ENCODE data around the gene DIP2C.

The DIP2C gene

GRCh38 chr10:536371-536925 lies 153.0 kb downstream of the DIP2C start:
- TF ChIP-seq, protein P1, sequence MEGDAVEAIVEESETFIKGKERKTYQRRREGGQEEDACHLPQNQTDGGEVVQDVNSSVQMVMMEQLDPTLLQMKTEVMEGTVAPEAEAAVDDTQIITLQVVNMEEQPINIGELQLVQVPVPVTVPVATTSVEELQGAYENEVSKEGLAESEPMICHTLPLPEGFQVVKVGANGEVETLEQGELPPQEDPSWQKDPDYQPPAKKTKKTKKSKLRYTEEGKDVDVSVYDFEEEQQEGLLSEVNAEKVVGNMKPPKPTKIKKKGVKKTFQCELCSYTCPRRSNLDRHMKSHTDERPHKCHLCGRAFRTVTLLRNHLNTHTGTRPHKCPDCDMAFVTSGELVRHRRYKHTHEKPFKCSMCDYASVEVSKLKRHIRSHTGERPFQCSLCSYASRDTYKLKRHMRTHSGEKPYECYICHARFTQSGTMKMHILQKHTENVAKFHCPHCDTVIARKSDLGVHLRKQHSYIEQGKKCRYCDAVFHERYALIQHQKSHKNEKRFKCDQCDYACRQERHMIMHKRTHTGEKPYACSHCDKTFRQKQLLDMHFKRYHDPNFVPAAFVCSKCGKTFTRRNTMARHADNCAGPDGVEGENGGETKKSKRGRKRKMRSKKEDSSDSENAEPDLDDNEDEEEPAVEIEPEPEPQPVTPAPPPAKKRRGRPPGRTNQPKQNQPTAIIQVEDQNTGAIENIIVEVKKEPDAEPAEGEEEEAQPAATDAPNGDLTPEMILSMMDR (IDR thresholded peaks at IDR 0.05), result no peak

GRCh38 chr10:535952-536351 lies 153.5 kb downstream of the DIP2C start:
- TF ChIP-seq, protein P1 (IDR thresholded peaks at IDR 0.05), result no peak

DNA sequence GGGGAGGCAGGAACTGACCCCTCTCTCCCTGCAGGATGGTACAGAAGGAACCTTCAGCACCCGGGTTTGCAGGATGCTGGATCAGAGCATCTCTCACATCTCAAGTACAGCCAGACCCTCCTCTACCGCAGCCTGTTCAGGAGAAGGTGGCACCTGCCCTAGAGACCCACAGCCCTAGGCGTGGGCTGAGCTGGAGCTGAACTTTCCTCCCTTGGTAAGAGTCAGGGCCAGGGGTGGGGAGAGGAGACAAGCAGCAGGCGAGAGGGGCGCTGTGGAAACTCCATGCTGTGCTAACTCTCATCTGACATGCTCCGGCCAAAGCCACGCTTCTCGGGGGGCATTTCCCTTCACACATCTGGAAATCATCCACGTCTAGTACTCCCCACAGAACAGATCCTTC lies 154.4 kb downstream of the DIP2C start:
- TF ChIP-seq, protein P1 (IDR thresholded peaks at IDR 0.05), result no peak

DNA sequence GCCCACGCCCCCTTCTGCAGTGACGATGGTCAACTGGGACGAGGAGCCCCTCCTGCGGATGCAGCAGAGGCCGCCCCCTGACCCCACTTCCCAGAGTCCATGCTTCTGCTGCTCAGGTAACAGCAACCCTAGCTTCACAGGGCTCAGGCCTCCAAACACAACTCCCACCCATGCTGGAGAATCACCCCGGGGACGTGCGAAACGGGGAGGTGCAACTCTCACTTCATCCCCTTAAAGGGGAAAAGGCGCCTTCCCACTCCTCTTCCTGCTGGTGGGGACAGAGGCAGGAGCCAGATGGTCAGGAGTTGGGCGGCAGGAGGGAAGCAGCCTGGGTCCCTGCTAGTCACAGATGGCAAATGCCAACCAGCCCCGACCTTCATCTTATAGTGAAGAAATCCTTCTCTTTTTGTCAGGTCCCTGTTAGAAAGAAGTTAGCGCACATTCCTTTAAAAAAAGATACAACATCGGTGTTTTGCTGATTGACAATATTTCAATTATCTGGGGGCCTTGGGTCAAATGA lies 155.4 kb downstream of the DIP2C start:
- TF ChIP-seq, protein P1 (IDR thresholded peaks at IDR 0.05), result no peak

- TF ChIP-seq, protein P1 (IDR thresholded peaks at IDR 0.05), result no peak
These were observed 155.9 kb downstream of the DIP2C start for GRCh38 chr10:533611-534010.

- TF ChIP-seq, protein P1 (IDR thresholded peaks at IDR 0.05), result no peak
These were observed 156.3 kb downstream of the DIP2C start for GRCh38 chr10:533186-533585.

- TF ChIP-seq, protein P1 (IDR thresholded peaks at IDR 0.05), result no peak
These were observed 157.9 kb downstream of the DIP2C start for GRCh38 chr10:531541-531940.

GRCh38 chr10:530717-531116 lies 158.8 kb downstream of the DIP2C start:
- TF ChIP-seq, protein P1 (IDR thresholded peaks at IDR 0.05), result no peak

All from LNCAP (cell line).